Esophagus muscularis mucosa (tissue), 2 donors: ENCODE measurements around the gene SLC1A4.

Experiments
- POLR2A ChIP-seq: fragments of 450-650 bp; IDR thresholded peaks from one replicate; pipeline ENCODE4 v1.6.1; 2017; ENCODE audit warnings: antibody characterized with exemption, moderate library complexity, mild to moderate bottlenecking, low read depth
- POLR2AphosphoS5 ChIP-seq, 2 donors: sonication (generic); formaldehyde crosslinking; IDR thresholded peaks; one replicate each; pipeline ENCODE4 v1.6.1; 2017; ENCODE audit warnings: antibody characterized with exemption in 2 of 2

DNA sequence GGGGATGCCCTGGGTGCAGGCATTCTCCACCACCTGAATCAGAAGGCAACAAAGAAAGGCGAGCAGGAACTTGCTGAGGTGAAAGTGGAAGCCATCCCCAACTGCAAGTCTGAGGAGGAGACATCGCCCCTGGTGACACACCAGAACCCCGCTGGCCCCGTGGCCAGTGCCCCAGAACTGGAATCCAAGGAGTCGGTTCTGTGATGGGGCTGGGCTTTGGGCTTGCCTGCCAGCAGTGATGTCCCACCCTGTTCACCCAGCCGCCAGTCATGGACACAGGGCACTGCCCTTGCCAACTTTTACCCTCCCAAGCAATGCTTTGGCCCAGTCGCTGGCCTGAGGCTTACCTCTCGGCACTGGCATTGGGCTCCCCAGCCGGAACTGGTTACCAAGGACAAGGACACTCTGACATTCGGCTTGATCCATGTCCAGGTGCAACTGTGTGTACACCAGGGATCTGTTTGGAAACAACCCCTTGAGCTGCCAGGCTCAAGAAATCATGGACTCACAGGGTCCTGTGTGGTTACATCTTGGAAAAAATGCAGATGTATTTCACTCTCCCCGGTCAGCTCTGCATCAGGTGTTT is 31.8 kb downstream of the SLC1A4 start:
- no peak for TF ChIP-seq POLR2AphosphoS5 (IDR thresholded peaks at IDR 0.05)
- no peak for TF ChIP-seq POLR2A
